Neural cell (in vitro differentiated cells): ENCODE data around the gene C1orf210.

Source experiments
- CTCF ChIP-seq: fragments of 450-650 bp; IDR thresholded peaks from 2 replicates; pipeline ENCODE4 v1.5.1; 2014; ENCODE audit warnings: antibody characterized with exemption, mild to moderate bottlenecking, moderate library complexity; ENCODE audit not compliant: poor library complexity, severe bottlenecking
- EP300 ChIP-seq: fragments of 450-650 bp; conservative IDR thresholded peaks from 2 replicates; pipeline ENCODE4 v1.6.1; 2014; ENCODE audit warnings: antibody characterized with exemption, mild to moderate bottlenecking, moderate library complexity; ENCODE audit not compliant: poor library complexity, severe bottlenecking
- EZH2 ChIP-seq: fragments of 200-600, 300-800 bp; shearing (Covaris generic), sonication (generic); IDR thresholded peaks from 2 replicates; pipeline ENCODE4 v1.6.1; 2014; ENCODE audit warnings: antibody characterized with exemption, low read length, borderline replicate concordance, mild to moderate bottlenecking; ENCODE audit not compliant: insufficient read depth, poor library complexity, severe bottlenecking
- POLR2AphosphoS5 ChIP-seq: IDR thresholded peaks from 2 replicates; pipeline ENCODE4 v1.6.1; 2012
- RAD21 ChIP-seq: fragments of 450-650 bp; conservative IDR thresholded peaks from 2 replicates; pipeline ENCODE4 v1.6.1; 2014; ENCODE audit warnings: antibody characterized with exemption, mild to moderate bottlenecking, moderate library complexity
- REST ChIP-seq: IDR thresholded peaks from 2 replicates; pipeline ENCODE4 v1.6.1; 2012; ENCODE audit warnings: borderline replicate concordance
- TAF1 ChIP-seq: IDR thresholded peaks from 2 replicates; pipeline ENCODE4 v1.6.1; 2012; ENCODE audit warnings: low read depth

- TF ChIP-seq POLR2AphosphoS5 = no peak
- no peak for TF ChIP-seq RAD21
- no peak for TF ChIP-seq CTCF
- no peak for TF ChIP-seq TAF1
- TF ChIP-seq REST = no peak
- TF ChIP-seq EZH2 = no peak
- TF ChIP-seq EP300 = no peak
These were observed 26.8 kb upstream of the C1orf210 start for GRCh38 chr1:43312212-43312623.
